HTERT RPE-1 (cell line): ENCODE results near the gene KCNK6.

ENCODE experiments used
- in situ Hi-C: fragments of 300-500 bp; cut with MboI; formaldehyde crosslinking; loops from 4 replicates; pipeline ENCODE4 v1.14.3; 2020; ENCODE audit warnings: low sequenced_read_pairs

The KCNK6 gene

DNA sequence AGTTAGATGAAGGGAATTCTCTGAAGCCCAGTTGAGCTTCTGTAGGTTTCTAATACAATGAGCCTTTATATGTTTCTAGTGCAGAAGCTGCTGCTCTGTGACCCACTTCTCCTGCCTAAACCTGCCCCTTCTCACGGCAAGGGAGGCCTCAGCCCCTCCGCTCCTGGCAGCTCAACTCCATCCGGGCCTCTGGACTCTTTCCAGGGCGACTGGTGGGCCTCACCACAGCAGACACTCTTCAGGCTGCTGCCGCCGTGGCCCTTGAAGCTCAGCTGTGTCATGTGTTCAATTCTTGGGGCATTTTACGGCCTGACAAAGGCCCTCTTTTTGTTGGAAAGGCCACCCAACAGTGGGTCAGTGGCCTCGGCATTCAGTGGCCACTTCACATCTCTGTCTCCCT lies 25.6 kb upstream of the KCNK6 start:
- in situ Hi-C loops: no loop called here

DNA sequence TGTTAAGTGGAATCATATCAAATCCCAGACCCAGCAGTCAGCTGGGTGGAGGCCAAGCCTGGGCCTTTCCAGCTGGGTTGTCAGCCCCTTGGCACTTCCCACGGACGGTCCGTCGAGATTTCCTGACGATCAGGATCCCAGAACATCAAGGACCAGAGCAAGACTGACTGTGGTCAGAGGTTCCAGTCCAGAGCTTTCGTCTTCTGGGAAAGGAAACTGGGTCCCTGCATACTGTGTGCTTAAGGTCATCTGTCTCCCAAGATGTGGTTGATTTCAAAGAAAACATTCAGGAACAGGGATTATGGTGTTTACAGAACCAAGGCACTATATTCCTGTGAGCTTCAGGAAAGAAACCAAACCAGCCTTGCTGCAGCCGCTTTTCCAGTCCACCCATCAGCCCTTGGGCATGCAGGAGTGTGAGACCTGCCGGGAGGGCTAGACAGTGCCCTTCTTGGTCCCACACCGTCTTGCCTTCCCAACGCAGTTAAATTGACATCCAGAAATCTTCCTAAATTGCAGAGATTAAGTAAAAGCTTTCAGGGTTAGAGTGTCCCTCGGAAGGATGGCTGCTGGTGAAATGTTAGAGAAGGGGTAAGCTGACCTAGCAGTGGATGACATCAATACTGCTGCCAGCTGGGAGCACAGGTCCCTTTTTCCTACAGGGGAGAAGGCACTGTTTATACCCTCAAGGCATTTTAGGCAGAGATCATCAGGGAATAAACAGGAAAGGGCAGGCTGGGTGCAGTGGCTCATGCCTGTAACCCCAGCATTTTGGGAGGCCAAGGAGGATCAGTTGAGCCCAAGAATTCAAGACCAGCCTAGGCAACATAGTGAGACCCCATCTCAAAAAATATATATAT lies 20.6 kb upstream of the KCNK6 start:
- in situ Hi-C loops: no loop called here

DNA sequence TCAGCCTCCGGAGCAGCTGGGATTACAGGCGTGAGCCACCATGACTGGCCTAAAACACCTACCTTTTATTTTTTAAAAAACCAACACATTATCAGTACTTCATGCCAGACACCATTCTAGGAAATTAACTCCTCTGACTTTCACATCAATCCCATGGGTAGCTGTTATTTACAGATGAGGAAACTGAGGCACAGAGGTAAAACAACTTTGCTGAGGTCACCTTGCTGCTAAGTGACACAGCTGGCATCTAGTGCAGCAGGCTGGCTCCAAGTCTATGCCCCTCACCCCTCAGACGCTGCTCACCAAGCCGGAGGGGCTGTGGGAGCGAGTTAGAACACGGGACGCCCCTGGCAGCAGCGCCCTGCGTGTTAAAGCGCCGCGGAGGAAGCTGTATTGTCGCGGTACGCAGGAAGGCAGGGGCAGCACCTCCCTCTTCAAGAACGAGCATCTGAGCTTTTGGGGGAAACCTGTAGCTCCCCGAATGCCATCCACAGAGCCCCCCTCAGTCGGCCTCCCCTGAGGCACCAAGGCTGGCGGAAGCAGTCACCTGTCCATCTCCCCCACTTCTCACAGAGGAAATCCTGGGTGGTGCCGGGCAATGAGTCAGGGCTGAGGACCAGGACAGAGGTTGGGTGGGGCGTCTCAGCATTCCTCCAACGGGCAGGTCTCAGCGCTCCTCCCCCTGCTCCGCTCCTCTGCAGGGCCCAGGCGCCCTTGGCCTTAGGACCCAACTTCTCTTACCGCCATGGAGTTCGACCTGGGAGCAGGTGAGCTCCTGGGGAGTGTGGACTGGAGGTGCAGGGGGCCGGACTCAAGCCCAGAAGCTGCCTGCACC lies 15.9 kb upstream of the KCNK6 start, which contains the start of gene C19orf33:
C19orf33 (plus strand) TSS at position 735 of the 835 bp plus-strand sequence; CDS start at position 746, 11 bp downstream.
- in situ Hi-C loops: no loop called here

DNA sequence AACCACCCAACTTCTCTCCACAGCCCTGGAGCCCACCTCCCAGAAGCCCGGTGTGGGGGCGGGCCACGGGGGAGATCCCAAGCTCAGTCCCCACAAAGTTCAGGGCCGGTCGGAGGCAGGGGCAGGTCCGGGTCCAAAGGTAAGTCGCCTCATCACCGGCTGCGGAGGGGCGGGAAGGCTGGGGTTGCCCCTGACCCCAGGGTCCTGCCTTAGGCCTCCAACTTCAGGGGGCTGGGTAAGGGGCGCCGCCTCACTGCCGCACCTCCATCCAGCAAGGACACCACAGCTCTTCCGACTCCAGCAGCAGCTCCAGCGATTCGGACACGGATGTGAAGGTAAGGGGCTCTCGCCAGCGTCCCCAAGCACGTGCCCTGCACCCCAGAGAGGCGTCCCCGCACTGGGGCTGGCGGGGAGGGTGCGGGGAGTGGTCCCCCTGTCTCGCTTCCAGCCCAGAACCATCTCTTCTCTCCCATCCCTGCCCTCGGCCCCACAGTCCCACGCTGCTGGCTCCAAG lies 15.2 kb upstream of the KCNK6 start:
- in situ Hi-C loops: no loop called here

- in situ Hi-C loops: no loop called here
Observed at GRCh38 chr19:38304866-38305429, 14.7 kb upstream of the KCNK6 start.

DNA sequence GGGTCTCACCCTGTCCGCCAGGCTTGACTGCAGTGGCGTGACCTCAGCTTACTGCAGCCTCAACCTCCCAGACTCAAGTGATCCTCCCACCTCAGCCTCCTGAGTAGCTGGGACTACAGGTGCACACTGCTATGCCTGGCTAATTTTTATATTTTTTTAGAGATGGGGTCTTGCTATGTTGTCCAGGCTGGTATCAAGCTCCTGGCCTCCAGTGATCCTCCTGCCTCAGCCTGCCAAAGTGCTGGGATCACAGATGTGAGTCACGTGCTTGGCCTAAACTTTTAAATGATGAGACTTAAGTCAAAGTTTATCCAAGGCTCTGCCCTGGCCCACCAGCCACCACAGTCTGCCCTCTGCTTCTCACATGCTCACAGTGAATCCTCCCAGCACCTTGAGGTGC lies 13.4 kb upstream of the KCNK6 start:
- in situ Hi-C loops: no loop called here

DNA sequence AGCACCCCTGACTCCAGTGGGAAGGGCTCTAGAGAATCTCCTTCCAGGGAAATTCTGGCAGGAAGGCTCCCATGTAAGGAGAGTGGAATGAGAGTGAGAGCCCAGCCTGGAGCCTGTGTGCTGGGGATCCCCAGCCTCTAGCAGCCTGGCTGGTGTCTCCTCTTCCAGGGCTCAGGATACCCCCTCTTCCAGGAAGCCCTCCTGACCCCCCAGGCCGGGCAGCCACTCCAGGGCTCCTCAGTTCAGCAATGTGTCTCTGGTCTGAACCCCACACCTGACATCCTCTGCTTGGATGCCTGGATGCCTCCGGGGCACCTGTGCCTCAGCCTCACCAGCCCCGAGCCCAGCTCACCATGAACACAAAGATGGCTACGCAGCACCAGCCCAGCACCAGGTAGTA lies 12.6 kb upstream of the KCNK6 start:
- in situ Hi-C loops: no loop called here

GRCh38 chr19:38307597-38307996 lies 12.0 kb upstream of the KCNK6 start:
- in situ Hi-C loops: no loop called here

DNA sequence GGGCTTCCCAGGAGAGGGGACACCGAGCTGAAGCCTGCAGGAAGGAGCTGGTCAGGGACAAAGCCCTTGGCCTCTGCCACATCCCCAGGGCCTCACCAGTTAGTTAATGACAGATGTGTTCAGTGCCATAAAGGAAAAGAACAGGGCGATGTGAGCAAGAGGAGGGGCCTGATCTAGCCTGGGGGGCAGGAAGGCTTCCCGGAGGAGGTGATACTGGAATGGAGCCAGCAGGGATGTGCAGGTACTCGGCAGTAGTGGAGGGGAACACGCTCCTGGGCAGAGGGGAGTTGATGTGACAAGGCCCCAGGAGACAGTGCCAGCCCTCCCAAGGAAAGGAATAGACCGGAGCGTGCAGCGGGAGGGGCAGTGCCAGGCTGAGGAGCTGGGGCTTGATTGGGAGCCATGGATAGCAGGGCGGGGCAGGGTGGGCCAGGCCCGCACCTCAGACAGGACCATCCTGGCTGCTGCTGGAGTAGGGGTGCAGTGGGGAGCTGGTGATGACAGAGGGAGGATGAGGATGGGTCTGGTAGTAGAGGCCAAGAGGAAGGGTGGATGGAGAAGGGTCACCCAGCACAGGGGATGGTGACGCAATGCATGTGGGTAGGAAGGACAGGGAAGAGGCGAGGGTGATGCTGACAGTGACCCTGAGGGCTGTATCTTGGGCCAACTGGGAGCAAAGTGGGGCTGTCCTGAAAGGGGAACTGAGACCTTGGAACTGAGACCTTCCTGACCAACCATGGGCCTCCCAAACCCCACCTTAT lies 11.5 kb upstream of the KCNK6 start:
- in situ Hi-C loops: no loop called here

DNA sequence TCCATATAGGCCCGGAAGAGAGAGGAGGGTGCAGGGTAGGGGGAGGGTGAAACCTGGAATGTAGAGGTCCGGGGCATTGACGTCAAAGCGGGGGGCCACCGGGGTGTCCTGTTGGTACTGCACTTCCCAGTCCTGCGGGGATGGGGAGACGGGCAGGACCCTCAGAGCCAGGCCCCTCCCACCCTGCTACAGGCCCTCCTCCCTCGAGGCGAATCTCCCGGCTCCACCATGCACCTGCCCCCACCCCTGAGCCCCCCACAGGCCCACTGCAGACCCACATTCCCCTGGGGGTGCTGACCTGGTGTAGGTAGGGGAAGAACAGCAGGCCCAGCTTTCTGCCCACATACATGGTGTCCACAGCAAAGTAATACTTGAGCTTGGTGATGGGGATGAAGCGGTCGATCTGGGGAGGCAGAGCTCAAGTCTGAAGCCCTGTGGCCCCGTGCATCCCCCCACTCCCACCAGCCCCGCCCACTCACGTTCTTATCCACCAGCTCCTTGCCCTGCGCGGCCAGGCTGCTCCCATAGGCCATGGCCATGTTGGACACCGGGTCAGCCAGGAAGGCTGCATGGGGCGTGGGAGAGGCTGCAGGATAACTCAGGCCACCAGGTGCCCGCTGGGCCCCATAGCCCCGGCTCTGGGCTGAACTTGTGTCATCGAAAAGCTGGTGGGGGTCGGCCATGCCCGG lies 10.6 kb upstream of the KCNK6 start:
- in situ Hi-C loops: no loop called here

DNA sequence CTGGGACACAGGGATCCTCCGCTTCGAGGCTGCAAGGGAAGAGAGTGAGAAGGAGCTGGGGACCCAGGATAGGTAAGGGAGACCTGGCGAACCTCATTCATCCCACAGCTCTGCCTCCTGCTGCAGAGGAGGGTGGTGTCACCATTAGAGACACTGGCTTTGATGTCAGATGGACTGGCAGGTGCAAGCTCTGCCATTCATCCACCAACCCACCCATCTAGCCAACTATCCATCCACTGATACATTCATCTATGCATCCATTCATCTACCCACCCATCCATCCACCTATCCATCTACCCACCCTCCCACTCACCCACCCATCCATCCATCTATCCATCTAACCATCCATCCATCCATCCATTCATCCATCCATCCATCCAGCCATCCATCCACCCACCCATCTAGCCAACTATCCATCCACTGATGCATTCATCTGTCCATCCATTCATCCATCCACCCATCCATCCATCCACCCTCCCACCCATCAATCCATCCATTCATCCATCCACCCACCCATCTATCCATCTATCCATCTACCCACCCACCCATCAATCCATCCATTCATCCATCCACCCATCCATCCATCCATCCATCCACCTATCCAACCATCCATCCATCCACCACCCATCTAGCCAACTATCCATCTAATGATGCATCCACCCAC lies 9.9 kb upstream of the KCNK6 start:
- in situ Hi-C loops: no loop called here

DNA sequence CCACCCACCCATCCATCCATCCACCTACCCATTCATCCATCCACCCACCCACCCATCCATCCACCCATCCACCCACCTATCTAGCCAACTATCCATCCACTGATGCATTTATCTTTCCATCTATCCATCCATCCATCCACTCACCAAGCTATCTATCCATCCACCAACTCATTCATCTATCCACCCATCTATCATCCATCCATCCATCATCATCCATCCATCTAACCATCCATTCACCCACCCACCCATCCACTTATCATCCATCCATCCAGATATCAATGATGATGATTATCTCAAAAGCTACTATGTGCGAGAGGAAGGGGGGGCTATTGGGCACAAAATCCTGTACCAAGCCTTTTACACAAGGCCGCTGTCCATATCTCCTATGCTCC lies 9.4 kb upstream of the KCNK6 start:
- in situ Hi-C loops: no loop called here

DNA sequence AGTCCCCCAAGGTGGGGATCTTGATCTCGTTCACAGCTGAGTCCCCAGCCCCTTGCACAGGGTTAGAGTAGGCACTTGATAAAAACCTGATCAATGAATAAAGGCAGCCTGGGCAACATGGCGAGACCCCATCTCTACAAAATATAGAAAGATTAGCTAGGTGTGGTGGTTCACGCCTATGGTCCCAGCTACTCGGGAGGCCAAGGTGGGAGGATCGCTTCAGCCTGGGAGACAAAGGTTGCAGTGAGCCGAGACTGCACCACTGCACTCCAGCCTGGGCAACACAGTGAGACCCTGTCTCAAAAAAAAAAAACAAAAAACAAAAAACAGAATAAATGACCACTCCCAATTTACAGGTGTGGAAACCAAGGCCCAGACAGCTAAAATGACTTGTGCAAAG lies 8.7 kb upstream of the KCNK6 start:
- in situ Hi-C loops: no loop called here

- in situ Hi-C loops: no loop called here
Observed at GRCh38 chr19:38315657-38316476, 3.8 kb upstream of the KCNK6 start, which contains the start of gene YIF1B. TSS of gene YIF1B (minus strand) at chr19:38315947. CDS start at chr19:38315917, 30 bp downstream.

GRCh38 chr19:38316477-38317067 lies 3.1 kb upstream of the KCNK6 start:
- in situ Hi-C loops: no loop called here

DNA sequence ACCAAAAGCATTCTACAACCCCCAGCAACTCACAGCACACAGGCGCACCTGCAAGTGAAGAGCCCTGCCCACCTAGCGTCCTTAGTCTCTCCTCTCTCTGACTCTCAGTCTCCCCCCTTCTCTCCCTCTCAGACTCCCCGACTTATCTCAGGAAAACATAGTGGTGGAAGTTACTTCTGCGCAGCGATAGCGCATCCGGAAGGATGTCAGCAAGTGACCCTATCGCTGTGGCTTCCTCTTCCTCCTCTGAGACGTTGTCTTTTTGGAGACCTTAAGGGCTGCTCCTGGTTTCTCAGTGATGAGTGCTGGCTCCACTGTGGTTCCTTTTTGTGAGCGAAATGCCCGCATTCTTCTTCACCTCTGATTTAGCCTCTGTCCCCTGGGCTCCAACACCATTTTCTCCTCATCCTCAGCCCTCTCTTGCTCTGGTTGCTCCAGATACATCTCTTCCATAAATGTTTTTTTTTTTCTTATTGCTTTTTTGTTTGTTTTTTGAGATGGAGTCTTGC lies 2.5 kb upstream of the KCNK6 start:
- in situ Hi-C loops: no loop called here

- in situ Hi-C loops: no loop called here
Observed at GRCh38 chr19:38318660-38319059, 985 bp upstream of the KCNK6 start.

DNA sequence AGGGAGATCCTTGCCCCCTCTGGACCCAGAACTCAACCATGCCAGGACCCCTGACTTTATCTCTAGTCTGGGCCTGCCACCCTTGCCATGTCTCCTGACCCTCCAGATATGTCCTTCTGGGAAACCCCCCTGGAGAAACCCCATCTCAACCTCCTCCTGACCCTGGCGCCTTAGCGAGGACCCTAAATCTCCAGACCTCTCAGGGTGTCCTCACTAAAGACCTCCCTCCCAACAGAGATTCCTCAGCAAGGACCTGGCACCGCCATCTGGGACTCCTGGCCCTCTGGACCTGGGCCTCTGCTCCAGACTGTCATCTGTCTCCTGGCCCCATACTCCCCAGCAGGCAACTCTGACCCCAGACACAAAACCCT lies 1.3 kb downstream of the KCNK6 start:
- in situ Hi-C loops: no loop called here
